Measurements from ENCODE around the gene ATG16L2. TPM values are rescaled to one million over a fixed set of nuclear protein-coding genes. Genes with fewer than 3 reads are reported as not detected.

ATG16L2 gene
- total and polyA plus RNA-seq, 2 donors (not counting 1 experiment from before 2014, with no cell fraction given), result 212 to 350 TPM

DNA sequence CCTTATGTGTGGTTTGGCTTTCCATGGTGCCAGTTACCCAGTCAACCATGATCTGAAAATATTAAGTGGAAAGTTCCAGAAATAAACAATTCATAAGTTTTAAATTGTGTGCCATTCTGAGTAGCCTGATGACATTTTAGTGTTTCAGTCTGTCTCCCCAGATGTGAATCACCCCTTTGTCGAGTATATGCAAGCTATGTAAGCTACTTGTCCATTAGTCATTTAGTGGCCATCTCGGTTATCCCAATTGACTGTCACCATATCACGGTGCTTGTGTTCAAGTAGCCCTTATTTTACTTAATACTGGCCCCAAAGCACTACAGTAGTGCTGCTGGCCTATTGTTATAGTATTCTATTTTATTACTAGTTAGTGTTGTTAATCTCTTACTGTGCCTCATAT, 44.9 kb downstream of the ATG16L2 start:
- intact Hi-C loops (cut with micrococcal nuclease), result no loop called here
- Mint-ChIP-seq H3K4me3 (no peak overlapping the region), H3K4me1 (peaks cover 11% of the 10 kb centered on the region), H3K9me3 (ENCODE audit: insufficient read depth) (no peaks in the 10 kb centered on the region), H3K27me3 (no peaks in the 10 kb centered on the region), H3K27ac (peak overlapping the region; percentile 8)
- ChIA-PET POLR2A (no interaction called here), CTCF (no interaction called here)
- Histone ChIP-seq H3K9ac (ENCODE audit: low read length) (no peak overlapping the region), H3K27ac (ENCODE audit: low read length in 2 of 2) (no peak overlapping the region), H3K27me3 (replicated peaks in 1 of 4; ENCODE audit: control extremely low read depth in 1 of 4, control insufficient read depth in 3 of 4, insufficient read depth in 4 of 4, low read length in 3 of 4) (no peaks in the 10 kb centered on the region), H3K4me3 (ENCODE audit: control extremely low read depth in 1 of 5, extremely low read depth in 1 of 5, insufficient read depth in 1 of 5, low read depth in 2 of 5, low read length in 4 of 5) (no peak overlapping the region), H3K79me2 (ENCODE audit: control insufficient read depth, insufficient read depth, low read length) (peaks cover 63% of the 10 kb centered on the region), H2AFZ (ENCODE audit: insufficient read depth, low read depth, low read length, poor library complexity, severe bottlenecking) (no peak overlapping the region), H3K4me1 (ENCODE audit: control insufficient read depth in 2 of 2, insufficient read depth in 2 of 2, low read length in 2 of 2) (no peaks in the 10 kb centered on the region), H3K9me3 (ENCODE audit: control extremely low read depth in 1 of 3, control insufficient read depth in 2 of 3, insufficient read depth in 1 of 3, low read length in 2 of 3) (no peaks in the 10 kb centered on the region), H3K4me2 (replicated peaks; ENCODE audit: low read depth, low read length, poor library complexity, severe bottlenecking) (no peak overlapping the region), H3K36me3 (replicated peaks in 1 of 2; ENCODE audit: control extremely low read depth in 1 of 2, control insufficient read depth in 1 of 2, extremely low read depth in 1 of 2, insufficient read depth in 2 of 2, low read length in 1 of 2) (peaks cover 20 to 63% of the 10 kb centered on the region in 2 experiments), H4K20me1 (ENCODE audit: control insufficient read depth, insufficient read depth, low read length, poor library complexity, severe bottlenecking) (peaks cover 4% of the 10 kb centered on the region)
- ATAC-seq (ENCODE audit: low read depth) (no peak), DNase-seq (no peak)
- no peak for TF ChIP-seq EZH2 (IDR thresholded peaks at IDR 0.05; ENCODE audit: borderline replicate concordance, insufficient read depth, low read depth, low read length, poor library complexity, severe bottlenecking)
- TF ChIP-seq CTCF (IDR thresholded peaks at IDR 0.05), result no peak
- 92% methylated on average over 1 of the region's 3 CpGs for WGBS (ENCODE audit: insufficient coverage)

DNA sequence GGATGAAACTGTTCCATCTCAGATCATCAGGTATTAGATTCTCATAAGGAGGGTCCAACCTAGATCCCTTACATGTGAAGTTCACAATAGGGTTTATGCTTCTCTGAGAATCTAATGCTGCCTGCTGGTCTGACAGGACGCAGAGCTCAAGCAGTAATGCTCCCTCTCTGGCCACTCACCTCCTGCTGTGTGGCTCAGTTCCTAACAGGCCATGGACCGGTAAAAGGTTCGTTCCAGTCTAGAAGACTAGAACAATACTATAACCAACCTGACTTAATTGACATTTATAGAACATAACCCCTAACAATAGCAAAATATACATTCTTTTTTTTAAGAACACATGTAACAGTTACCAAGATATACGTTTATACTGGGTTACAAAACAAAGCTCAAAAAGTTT, 45.8 kb downstream of the ATG16L2 start:
- H3K27ac ChIP-seq (ENCODE audit: low read length in 2 of 2), result no peak overlapping the region
- POLR2A ChIA-PET, result no interaction called here
- no peak overlapping the region for H3K27ac Mint-ChIP-seq
- no peaks in the 10 kb centered on the region for H3K9me3 Mint-ChIP-seq (ENCODE audit: insufficient read depth)
- H3K4me1 Mint-ChIP-seq, result peaks cover 7% of the 10 kb centered on the region
- peaks cover 60% of the 10 kb centered on the region for H3K79me2 ChIP-seq (ENCODE audit: control insufficient read depth, insufficient read depth, low read length)
- peaks cover 6% of the 10 kb centered on the region for H4K20me1 ChIP-seq (ENCODE audit: control insufficient read depth, insufficient read depth, low read length, poor library complexity, severe bottlenecking)
- peaks cover 20 to 71% of the 10 kb centered on the region in 2 experiments for H3K36me3 ChIP-seq (replicated peaks in 1 of 2; ENCODE audit: control extremely low read depth in 1 of 2, control insufficient read depth in 1 of 2, extremely low read depth in 1 of 2, insufficient read depth in 2 of 2, low read length in 1 of 2)
- TF ChIP-seq EZH2 (IDR thresholded peaks at IDR 0.05; ENCODE audit: borderline replicate concordance, insufficient read depth, low read depth, low read length, poor library complexity, severe bottlenecking) (no peak), CTCF (IDR thresholded peaks at IDR 0.05) (no peak)
- CTCF ChIA-PET, result interaction anchor here (0.8 to 1.6 kb wide), 3 partner anchors 19 to 377 kb away, joined by 3 to 5 read pairs (median 3); no protein-coding TSS in a partner anchor
- 97% methylated on average over 3 of the region's 4 CpGs for WGBS (ENCODE audit: insufficient coverage)
- H3K9me3 ChIP-seq (ENCODE audit: control extremely low read depth in 1 of 3, control insufficient read depth in 2 of 3, insufficient read depth in 1 of 3, low read length in 2 of 3), result no peaks in the 10 kb centered on the region
- H3K4me2 ChIP-seq (replicated peaks; ENCODE audit: low read depth, low read length, poor library complexity, severe bottlenecking), result no peak overlapping the region
- no peaks in the 10 kb centered on the region for H3K27me3 Mint-ChIP-seq
- no peaks in the 10 kb centered on the region for H3K27me3 ChIP-seq (replicated peaks in 1 of 4; ENCODE audit: control extremely low read depth in 1 of 4, control insufficient read depth in 3 of 4, insufficient read depth in 4 of 4, low read length in 3 of 4)
- H3K4me3 Mint-ChIP-seq, result no peak overlapping the region
- intact Hi-C loops (cut with micrococcal nuclease), result no loop called here
- no peak for DNase-seq
- no peak overlapping the region for H3K4me3 ChIP-seq (ENCODE audit: control extremely low read depth in 1 of 5, extremely low read depth in 1 of 5, insufficient read depth in 1 of 5, low read depth in 2 of 5, low read length in 4 of 5)
- no peak overlapping the region for H3K9ac ChIP-seq (ENCODE audit: low read length)
- no peaks in the 10 kb centered on the region for H3K4me1 ChIP-seq (ENCODE audit: control insufficient read depth in 2 of 2, insufficient read depth in 2 of 2, low read length in 2 of 2)
- no peak overlapping the region for H2AFZ ChIP-seq (ENCODE audit: insufficient read depth, low read depth, low read length, poor library complexity, severe bottlenecking)
- no peak for ATAC-seq (ENCODE audit: low read depth)
